Endodermal cell (in vitro differentiated cells): ENCODE data around the gene CCNH. TPM values are rescaled to one million over a fixed set of nuclear protein-coding genes. Genes with fewer than 3 reads are reported as not detected.

ENCODE experiments used
- DNase-seq: peaks from one replicate; pipeline ENCODE4 v3.0.0-alpha.2; 2017
- H3K27ac ChIP-seq: 2 replicates; pipeline ENCODE4 v1.5.1; 2013; ENCODE audit warnings: mild to moderate bottlenecking, low read depth, low read length, moderate library complexity
- H3K27me3 ChIP-seq: 2 replicates; pipeline ENCODE4 v1.6.1; 2013; ENCODE audit warnings: mild to moderate bottlenecking, low read length, moderate library complexity; ENCODE audit not compliant: insufficient read depth, control insufficient read depth, poor library complexity, severe bottlenecking
- H3K36me3 ChIP-seq: 2 replicates; pipeline ENCODE4 v1.7.0; 2013; ENCODE audit warnings: mild to moderate bottlenecking, low read length, moderate library complexity; ENCODE audit not compliant: control insufficient read depth, insufficient read depth
- H3K4me1 ChIP-seq: one replicate; pipeline ENCODE4 v1.7.0; 2013; ENCODE audit warnings: low read length; ENCODE audit not compliant: control insufficient read depth, insufficient read depth
- H3K4me3 ChIP-seq: 2 replicates; pipeline ENCODE4 v1.5.1; 2013; ENCODE audit warnings: mild to moderate bottlenecking, low read length, moderate library complexity
- H3K9ac ChIP-seq: 2 replicates; pipeline ENCODE4 v1.6.1; 2013; ENCODE audit warnings: mild to moderate bottlenecking, low read length, moderate library complexity; ENCODE audit not compliant: poor library complexity, severe bottlenecking; ENCODE audit errors: extremely low read depth
- H3K9me3 ChIP-seq: 2 replicates; pipeline ENCODE4 v1.6.1; 2013; ENCODE audit warnings: mild to moderate bottlenecking, low read length, moderate library complexity; ENCODE audit not compliant: control insufficient read depth
- H3K27ac Mint-ChIP-seq: 2 replicates; pipeline ENCODE4 v1.8.0; 2020; ENCODE audit warnings: mixed read lengths
- H3K27me3 Mint-ChIP-seq: 2 replicates; pipeline ENCODE4 v1.8.0; 2021; ENCODE audit warnings: mild to moderate bottlenecking, mixed read lengths; ENCODE audit not compliant: insufficient read depth
- H3K36me3 Mint-ChIP-seq: 2 replicates; pipeline ENCODE4 v1.8.0; 2020; ENCODE audit warnings: low read depth, mixed read lengths
- H3K4me1 Mint-ChIP-seq: 2 replicates; pipeline ENCODE4 v1.8.0; 2020; ENCODE audit warnings: mixed read lengths
- H3K4me3 Mint-ChIP-seq: 2 replicates; pipeline ENCODE4 v1.8.0; 2020; ENCODE audit warnings: mild to moderate bottlenecking, moderate library complexity, mixed read lengths
- H3K9me3 Mint-ChIP-seq: 2 replicates; pipeline ENCODE4 v1.8.0; 2020; ENCODE audit warnings: mild to moderate bottlenecking, mixed read lengths
- WGBS, 2 experiments: methylation state at CpG; one replicate each; pipeline versions ENCODE4 v1.1.5 to v1.1.7; 2013; ENCODE audit warnings: missing lambda C conversion rate in 2 of 2, mixed read lengths in 1 of 2; ENCODE audit not compliant: insufficient coverage in 1 of 2, insufficient read length in 1 of 2; 5-methylcytosine and 5-hydroxymethylcytosine counted together
- total RNA-seq, 2 donors: library from RNA; stranded (reverse); fragmentation: NEBNext Ultra II Directional in 1 of 2; extraction: Animal tissue kit (Norgen Biotek cat#: 25700) in 1 of 2; gene quantifications; 2 replicates in 1 of 2; 3 replicates in 1 of 2; pipeline ENCODE4 v1.2.1, GENCODE V29; 2021
- TF ChIP-seq, protein P1 (sequence below): fragments of 200-600 bp; sonication (generic); conservative IDR thresholded peaks from 2 replicates; pipeline ENCODE4 v1.5.0; 2021; ENCODE audit warnings: antibody characterized with exemption, mild to moderate bottlenecking

Gene CCNH
- total RNA-seq, 2 donors from 2014 or later: 34.4 to 37.7 TPM

GRCh38 chr5:87372705-87373104, 40.0 kb downstream of the CCNH start:
- Histone ChIP-seq H3K27me3 (no peaks in the 10 kb centered on the region), H3K9me3 (no peaks in the 10 kb centered on the region), H3K27ac (no peak overlapping the region), H3K9ac (no peak overlapping the region), H3K36me3 (peaks cover 56% of the 10 kb centered on the region), H3K4me1 (no peaks in the 10 kb centered on the region), H3K4me3 (no peak overlapping the region)
- Mint-ChIP-seq H3K27ac (peak overlapping the region; percentile 31), H3K4me1 (no peaks in the 10 kb centered on the region), H3K9me3 (no peaks in the 10 kb centered on the region), H3K36me3 (peaks cover 28% of the 10 kb centered on the region), H3K27me3 (no peaks in the 10 kb centered on the region), H3K4me3 (no peak overlapping the region)
- no peak for DNase-seq
- WGBS, 2 experiments: 80 to 93% methylated on average over 1 to 2 of the region's 2 CpGs
- TF ChIP-seq, protein P1, sequence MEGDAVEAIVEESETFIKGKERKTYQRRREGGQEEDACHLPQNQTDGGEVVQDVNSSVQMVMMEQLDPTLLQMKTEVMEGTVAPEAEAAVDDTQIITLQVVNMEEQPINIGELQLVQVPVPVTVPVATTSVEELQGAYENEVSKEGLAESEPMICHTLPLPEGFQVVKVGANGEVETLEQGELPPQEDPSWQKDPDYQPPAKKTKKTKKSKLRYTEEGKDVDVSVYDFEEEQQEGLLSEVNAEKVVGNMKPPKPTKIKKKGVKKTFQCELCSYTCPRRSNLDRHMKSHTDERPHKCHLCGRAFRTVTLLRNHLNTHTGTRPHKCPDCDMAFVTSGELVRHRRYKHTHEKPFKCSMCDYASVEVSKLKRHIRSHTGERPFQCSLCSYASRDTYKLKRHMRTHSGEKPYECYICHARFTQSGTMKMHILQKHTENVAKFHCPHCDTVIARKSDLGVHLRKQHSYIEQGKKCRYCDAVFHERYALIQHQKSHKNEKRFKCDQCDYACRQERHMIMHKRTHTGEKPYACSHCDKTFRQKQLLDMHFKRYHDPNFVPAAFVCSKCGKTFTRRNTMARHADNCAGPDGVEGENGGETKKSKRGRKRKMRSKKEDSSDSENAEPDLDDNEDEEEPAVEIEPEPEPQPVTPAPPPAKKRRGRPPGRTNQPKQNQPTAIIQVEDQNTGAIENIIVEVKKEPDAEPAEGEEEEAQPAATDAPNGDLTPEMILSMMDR: no peak

DNA sequence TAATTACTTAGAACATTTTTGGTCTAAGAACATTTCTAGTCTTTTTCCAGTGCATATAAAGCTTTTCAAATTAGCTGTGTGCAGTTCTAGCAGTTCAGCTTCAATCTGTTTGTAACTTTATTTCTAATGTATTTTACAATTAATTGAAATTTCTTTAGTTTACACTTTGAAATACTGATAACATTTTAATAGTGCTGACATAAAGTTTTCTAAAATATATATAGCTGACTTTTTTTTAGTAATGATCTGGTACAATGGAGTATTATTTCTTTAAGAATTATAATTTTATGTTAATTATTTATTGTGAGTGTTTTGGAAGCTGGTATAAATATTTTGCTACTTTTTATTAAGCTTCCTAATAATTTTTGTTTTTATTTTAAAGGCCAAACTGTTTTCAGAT, 43.3 kb downstream of the CCNH start:
- Mint-ChIP-seq H3K36me3 (peaks cover 20% of the 10 kb centered on the region), H3K27ac (no peak overlapping the region), H3K27me3 (no peaks in the 10 kb centered on the region), H3K9me3 (no peaks in the 10 kb centered on the region), H3K4me1 (peaks cover under 1% of the 10 kb centered on the region), H3K4me3 (no peak overlapping the region)
- Histone ChIP-seq H3K27me3 (no peaks in the 10 kb centered on the region), H3K9me3 (no peaks in the 10 kb centered on the region), H3K4me3 (no peak overlapping the region), H3K4me1 (no peaks in the 10 kb centered on the region), H3K9ac (no peak overlapping the region), H3K36me3 (peaks cover 56% of the 10 kb centered on the region), H3K27ac (no peak overlapping the region)
- no peak for DNase-seq
- TF ChIP-seq, protein P1: no peak

DNA sequence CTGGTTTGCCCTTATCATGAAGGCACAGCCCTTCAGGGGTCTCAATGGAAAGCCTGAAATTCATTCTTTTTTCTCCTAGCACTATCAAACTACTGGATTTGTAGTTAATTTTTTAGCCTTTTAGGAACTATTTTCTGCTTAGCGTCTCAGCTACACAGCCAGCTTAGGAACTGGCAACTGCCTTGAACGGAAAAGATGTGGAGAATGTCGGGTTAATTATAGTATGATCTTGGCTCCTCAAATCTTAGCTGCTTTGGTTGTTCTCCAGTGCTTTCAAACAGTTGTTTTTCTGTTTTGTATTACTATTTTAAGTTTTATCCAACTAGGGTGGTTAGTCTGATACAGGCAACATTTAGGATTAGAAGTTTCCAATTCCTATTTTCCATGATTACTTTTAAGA, 44.1 kb downstream of the CCNH start:
- H3K9me3 ChIP-seq: no peaks in the 10 kb centered on the region
- no peak overlapping the region for H3K27ac Mint-ChIP-seq
- H3K27ac ChIP-seq: no peak overlapping the region
- no peak overlapping the region for H3K9ac ChIP-seq
- H3K36me3 Mint-ChIP-seq: peaks cover 19% of the 10 kb centered on the region
- WGBS, 2 experiments: 92% methylated on average over 3 of the region's 3 CpGs; no CpG with 5 or more reads in 1 of the 2 experiments
- no peaks in the 10 kb centered on the region for H3K27me3 Mint-ChIP-seq
- H3K4me3 Mint-ChIP-seq: no peak overlapping the region
- no peaks in the 10 kb centered on the region for H3K4me1 ChIP-seq
- TF ChIP-seq, protein P1: no peak
- no peaks in the 10 kb centered on the region for H3K27me3 ChIP-seq
- no peaks in the 10 kb centered on the region for H3K9me3 Mint-ChIP-seq
- H3K36me3 ChIP-seq: peaks cover 53% of the 10 kb centered on the region
- H3K4me1 Mint-ChIP-seq: peaks cover 5% of the 10 kb centered on the region
- no peak overlapping the region for H3K4me3 ChIP-seq
- DNase-seq: no peak
